Esophagus muscularis mucosa (tissue), 4 donors: ENCODE results near the gene ENKUR. TPM values are rescaled to one million over a fixed set of nuclear protein-coding genes. Genes with fewer than 3 reads are reported as not detected.
A peak's percentile ranks its signal among the peaks of the same experiment; 100 is the strongest.

Source experiments
- DNase-seq: peaks from one replicate; pipeline ENCODE4 v3.0.0-alpha.2; 2017; ENCODE audit errors: extremely low spot score
- H3K27ac ChIP-seq, 4 donors: fragments of 200-600 bp; sonication (generic); replicated peaks in 1 of 4; 1 replicate in 3 of 4; 2 replicates in 1 of 4; pipeline ENCODE4 v1.5.1; 2016 to 2019; ENCODE audit warnings: mild to moderate bottlenecking in 1 of 4
- H3K27me3 ChIP-seq, 4 donors: fragments of 200-600 bp; sonication (generic); one replicate each; pipeline versions ENCODE4 v1.5.1 to v1.6.0; 2016 to 2019
- H3K36me3 ChIP-seq, 4 donors: fragments of 200-600 bp; sonication (generic); one replicate each; pipeline ENCODE4 v1.5.1; 2016 to 2019
- H3K4me1 ChIP-seq, 4 donors: fragments of 200-600 bp; sonication (generic); one replicate each; pipeline ENCODE4 v1.5.1; 2016 to 2019
- H3K4me3 ChIP-seq, 4 donors: fragments of 200-600 bp; sonication (generic); 1 replicate in 2 of 4; 2 replicates in 2 of 4; pipeline ENCODE4 v1.5.1; 2016 to 2019; ENCODE audit warnings: mild to moderate bottlenecking in 4 of 4, moderate library complexity in 1 of 4
- H3K9me3 ChIP-seq, 4 donors: fragments of 200-600 bp; sonication (generic); 1 replicate in 3 of 4; 2 replicates in 1 of 4; pipeline ENCODE4 v1.5.1; 2016 to 2019
- CTCF ChIP-seq, 3 experiments: fragments of 200-600 bp in 2 of 3; fragments of 450-650 bp in 1 of 3; sonication (generic) in 2 of 3; IDR thresholded peaks; one replicate each; pipeline ENCODE4 v1.5.1; 2017 to 2019; ENCODE audit warnings: antibody characterized with exemption in 3 of 3, mild to moderate bottlenecking in 2 of 3, moderate library complexity in 1 of 3
- EP300 ChIP-seq: sonication (generic); formaldehyde crosslinking; IDR thresholded peaks from one replicate; pipeline ENCODE4 v1.6.1; 2017; ENCODE audit warnings: antibody characterized with exemption
- POLR2A ChIP-seq: fragments of 450-650 bp; IDR thresholded peaks from one replicate; pipeline ENCODE4 v1.6.1; 2017; ENCODE audit warnings: antibody characterized with exemption, moderate library complexity, mild to moderate bottlenecking, low read depth
- POLR2AphosphoS5 ChIP-seq, 2 donors: sonication (generic); formaldehyde crosslinking; IDR thresholded peaks; one replicate each; pipeline ENCODE4 v1.6.1; 2017; ENCODE audit warnings: antibody characterized with exemption in 2 of 2
- WGBS: methylation state at CpG from one replicate; pipeline ENCODE4 v1.1.5; 2018; 5-methylcytosine and 5-hydroxymethylcytosine counted together
- intact Hi-C: fragments of 100-400 bp; cut with DNase I; formaldehyde crosslinking; loops from one replicate; pipeline ENCODE4 v1.15.1; 2023
- total RNA-seq, 4 donors: library from RNA; depleted of rRNA; stranded (reverse); fragments of >200 nt; gene quantifications; one replicate each; pipeline versions ENCODE4 v1.1.0 to v1.2.1, GENCODE V29; 2016

Gene ENKUR
- total RNA-seq, 4 donors from 2014 or later: 0.17 TPM; not detected in 3

GRCh38 chr10:25029519-25029918 is 13.6 kb upstream of the ENKUR start:
- Histone ChIP-seq H3K27ac (no peak overlapping the region), H3K4me1 (no peaks in the 10 kb centered on the region), H3K9me3 (no peaks in the 10 kb centered on the region), H3K36me3 (no peaks in the 10 kb centered on the region), H3K27me3 (no peaks in the 10 kb centered on the region), H3K4me3 (no peak overlapping the region)
- DNase-seq: no peak
- no peak for TF ChIP-seq CTCF (IDR thresholded peaks at IDR 0.05)
- no peak for TF ChIP-seq EP300
- no peak for TF ChIP-seq POLR2A
- TF ChIP-seq POLR2AphosphoS5 (IDR thresholded peaks at IDR 0.05): no peak
- intact Hi-C loops: no loop called here
- 85% methylated on average over 2 of the region's 2 CpGs for WGBS

GRCh38 chr10:25028711-25029110 is 12.8 kb upstream of the ENKUR start:
- Histone ChIP-seq H3K36me3 (no peaks in the 10 kb centered on the region), H3K9me3 (no peaks in the 10 kb centered on the region), H3K27me3 (no peaks in the 10 kb centered on the region), H3K4me1 (no peaks in the 10 kb centered on the region), H3K27ac (no peak overlapping the region), H3K4me3 (no peak overlapping the region)
- intact Hi-C loops: no loop called here
- DNase-seq: no peak
- no peak for TF ChIP-seq POLR2A
- TF ChIP-seq EP300: no peak
- no peak for TF ChIP-seq POLR2AphosphoS5 (IDR thresholded peaks at IDR 0.05)
- TF ChIP-seq CTCF (IDR thresholded peaks at IDR 0.05): no peak
- 100% methylated on average over 1 of the region's 1 CpG for WGBS

- no peak overlapping the region for H3K4me3 ChIP-seq
- 84% methylated on average over 1 of the region's 1 CpG for WGBS
- intact Hi-C loops: no loop called here
- no peak for DNase-seq
- no peaks in the 10 kb centered on the region for H3K4me1 ChIP-seq
- TF ChIP-seq CTCF (IDR thresholded peaks at IDR 0.05) (peak in 1 of 3 experiments; percentile 8), EP300 (no peak)
- no peaks in the 10 kb centered on the region for H3K9me3 ChIP-seq
- no peaks in the 10 kb centered on the region for H3K27me3 ChIP-seq
- H3K27ac ChIP-seq: no peak overlapping the region
- H3K36me3 ChIP-seq: no peaks in the 10 kb centered on the region
Measured at GRCh38 chr10:25026463-25026862, 10.5 kb upstream of the ENKUR start.

- H3K36me3 ChIP-seq: no peaks in the 10 kb centered on the region
- H3K9me3 ChIP-seq: no peaks in the 10 kb centered on the region
- no peaks in the 10 kb centered on the region for H3K27me3 ChIP-seq
- 73% methylated on average over 8 of the region's 8 CpGs for WGBS
- H3K27ac ChIP-seq: no peak overlapping the region
- no peak overlapping the region for H3K4me3 ChIP-seq
- no peaks in the 10 kb centered on the region for H3K4me1 ChIP-seq
- TF ChIP-seq CTCF (IDR thresholded peaks at IDR 0.05): no peak
- TF ChIP-seq POLR2AphosphoS5 (IDR thresholded peaks at IDR 0.05): no peak
- TF ChIP-seq EP300: no peak
- TF ChIP-seq POLR2A: no peak
- DNase-seq: no peak
- intact Hi-C loops: no loop called here
Measured at GRCh38 chr10:25024528-25024927, 8.6 kb upstream of the ENKUR start.

- no peak for DNase-seq
- 56% methylated on average over 3 of the region's 3 CpGs for WGBS
- Histone ChIP-seq H3K9me3 (no peaks in the 10 kb centered on the region), H3K4me1 (no peaks in the 10 kb centered on the region), H3K27me3 (no peaks in the 10 kb centered on the region), H3K36me3 (no peaks in the 10 kb centered on the region), H3K4me3 (no peak overlapping the region), H3K27ac (no peak overlapping the region)
- TF ChIP-seq POLR2A (no peak), CTCF (IDR thresholded peaks at IDR 0.05) (no peak), EP300 (no peak), POLR2AphosphoS5 (IDR thresholded peaks at IDR 0.05) (no peak)
- intact Hi-C loops: no loop called here
Measured at GRCh38 chr10:25023278-25023677, 7.3 kb upstream of the ENKUR start.
